SKM-1 treated with dmso at 0.1 percent for 144 hours (cell line): Measurements from ENCODE around the gene TLE1.
"Not testable (repeated sequence)": the region's sequence is repeated elsewhere in the genome, so short reads cannot be mapped to it uniquely, and the experiment has no call there.

Experiments used
- DNase-seq: peaks from one replicate; lab custom pipeline; 2025; ENCODE audit not compliant: unreplicated experiment; lab: John Stamatoyannopoulos, UW

TLE1 gene

DNA sequence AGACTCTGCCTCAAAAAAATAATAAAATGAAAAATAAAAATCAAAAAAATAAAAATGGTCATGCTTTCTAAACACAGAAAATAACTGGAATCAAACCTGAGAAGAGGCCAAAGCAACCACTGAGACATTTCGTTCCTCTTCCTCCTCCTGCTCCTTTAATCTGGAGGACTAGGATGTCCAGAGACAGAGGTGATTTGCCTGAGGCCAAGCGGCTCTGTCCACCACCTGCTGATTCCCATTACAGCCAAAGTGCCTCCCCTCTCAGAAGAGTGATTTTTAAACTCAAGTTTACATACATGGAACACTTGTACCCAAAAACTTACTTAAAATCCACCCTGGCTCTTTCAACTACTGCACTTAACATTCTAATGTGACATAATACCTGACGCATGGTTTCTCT lies 65.6 kb downstream of the TLE1 start:
- no peak for DNase-seq

DNA sequence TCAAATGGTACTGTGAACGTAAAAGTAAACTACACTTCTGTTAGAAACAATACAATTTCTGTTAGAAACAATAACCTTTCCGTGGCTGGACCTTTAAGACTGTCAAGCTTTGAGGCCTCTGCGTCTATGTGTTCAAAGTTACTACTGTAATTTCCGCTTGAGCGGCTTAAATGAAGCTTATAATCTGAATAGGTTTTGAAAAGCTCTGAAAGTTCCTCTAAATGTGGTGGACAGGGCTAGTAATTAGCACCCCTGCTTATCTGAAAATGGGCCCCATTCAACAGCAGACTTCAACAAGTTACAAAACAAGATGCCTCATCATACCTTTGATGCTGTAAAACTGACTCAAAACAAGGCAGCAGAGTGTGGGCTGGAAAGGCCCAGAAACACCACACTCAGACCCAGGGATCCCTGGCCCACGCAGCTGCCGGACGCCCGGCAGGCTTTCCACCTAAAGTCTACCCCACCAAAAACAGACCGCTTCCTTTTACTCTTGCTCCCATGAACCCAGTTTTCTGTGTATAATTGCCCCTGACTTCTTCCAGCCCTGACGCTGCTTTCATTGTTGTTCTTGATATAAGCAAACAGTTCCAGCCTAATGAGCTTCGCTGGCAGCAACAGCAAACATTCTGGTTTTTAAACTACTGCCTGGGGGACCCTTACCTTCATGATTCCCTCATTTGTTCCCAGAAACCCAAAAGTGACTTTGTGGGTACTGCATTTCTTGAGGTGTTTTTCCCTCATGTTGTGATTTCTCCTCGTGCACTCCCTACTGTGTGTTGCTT lies 66.7 kb downstream of the TLE1 start:
- no peak for DNase-seq

DNA sequence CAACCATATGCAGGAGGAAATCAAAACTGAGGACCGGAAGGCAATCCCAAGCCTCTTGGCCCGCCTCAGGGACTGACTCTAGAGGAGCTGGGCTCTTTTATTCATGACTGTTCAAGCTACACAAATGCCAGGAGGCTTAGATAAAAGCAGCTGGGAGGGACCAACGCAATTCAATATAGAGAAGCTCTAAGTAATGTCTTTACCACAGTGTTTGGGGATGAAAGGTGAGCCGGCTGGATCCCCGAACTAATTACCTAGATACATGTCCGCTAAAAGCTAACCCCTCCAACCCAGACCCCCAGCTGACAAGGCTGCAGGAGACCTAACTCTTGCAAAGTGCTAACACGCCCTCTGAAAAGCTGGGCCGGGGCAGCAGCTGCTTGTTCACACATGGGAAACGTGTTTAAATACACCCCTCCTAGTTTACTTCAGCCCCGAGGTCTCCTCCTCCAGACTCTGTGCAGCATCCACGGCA lies 67.5 kb downstream of the TLE1 start:
- DNase-seq = no peak

DNA sequence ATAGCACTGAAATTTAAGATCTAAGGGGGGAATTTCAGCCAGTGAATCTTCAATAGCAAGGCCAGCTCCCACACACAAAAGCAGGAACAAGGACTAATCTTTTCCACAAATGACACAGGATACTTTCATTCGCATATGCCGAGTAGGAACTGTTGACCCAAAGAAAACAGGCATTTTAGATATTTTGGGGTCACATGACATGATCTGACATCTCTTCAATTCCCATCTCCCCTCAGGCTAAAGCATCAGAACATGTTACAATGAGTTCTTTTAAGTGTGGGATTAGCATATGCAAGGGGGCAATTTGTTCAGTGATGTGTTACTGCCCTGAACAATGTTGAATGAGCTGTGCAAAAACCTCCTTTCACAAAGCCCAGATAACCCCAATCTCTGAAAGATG lies 68.2 kb downstream of the TLE1 start:
- no peak for DNase-seq

DNA sequence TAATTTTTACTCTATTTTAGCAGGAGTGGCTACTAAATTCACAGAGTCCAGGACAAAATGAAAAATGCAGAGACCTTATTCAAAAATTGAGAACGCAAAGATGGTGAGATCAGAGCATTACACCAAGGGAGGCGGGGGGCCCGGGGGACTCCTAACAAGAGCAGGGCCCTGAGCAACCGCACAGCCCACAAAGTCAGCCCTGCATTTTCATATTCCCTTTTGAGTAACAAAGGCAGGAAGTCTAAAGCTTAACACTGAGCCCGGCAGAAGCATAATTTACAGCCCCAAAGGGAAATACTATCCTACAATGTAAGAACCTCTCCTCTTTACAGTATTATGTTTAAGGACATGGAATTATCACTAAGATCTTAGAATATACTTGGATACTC lies 69.4 kb downstream of the TLE1 start:
- no peak for DNase-seq

DNA sequence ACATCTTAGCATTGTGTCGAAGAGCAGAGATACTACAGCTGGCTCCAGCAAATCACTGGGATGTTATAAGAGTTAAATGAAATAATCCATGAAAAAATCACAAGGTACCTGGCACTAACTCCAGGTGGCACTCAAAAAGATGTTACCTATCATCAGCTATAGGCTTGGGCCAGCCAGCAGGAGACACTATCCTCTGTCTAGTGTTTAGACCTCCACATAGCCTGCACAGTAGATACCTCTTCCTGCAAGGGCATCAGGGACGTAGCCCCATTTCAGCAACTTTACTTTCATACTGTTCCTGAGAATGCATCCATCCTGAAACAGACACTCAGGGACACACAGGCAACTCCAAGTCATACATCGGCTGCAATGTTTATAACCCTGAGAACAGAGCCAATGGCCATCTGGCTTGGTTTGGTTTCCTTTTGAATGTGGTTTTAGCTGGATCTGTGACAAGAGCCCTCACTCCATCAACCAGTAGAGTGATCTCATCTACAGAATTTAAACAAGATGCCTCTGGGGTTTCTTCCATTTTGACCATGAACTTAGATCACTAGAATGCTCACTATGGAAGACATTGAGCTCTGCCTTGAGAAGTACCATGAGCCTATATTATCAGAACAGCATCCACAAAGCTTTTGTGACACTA lies 69.9 kb downstream of the TLE1 start:
- no peak for DNase-seq

DNA sequence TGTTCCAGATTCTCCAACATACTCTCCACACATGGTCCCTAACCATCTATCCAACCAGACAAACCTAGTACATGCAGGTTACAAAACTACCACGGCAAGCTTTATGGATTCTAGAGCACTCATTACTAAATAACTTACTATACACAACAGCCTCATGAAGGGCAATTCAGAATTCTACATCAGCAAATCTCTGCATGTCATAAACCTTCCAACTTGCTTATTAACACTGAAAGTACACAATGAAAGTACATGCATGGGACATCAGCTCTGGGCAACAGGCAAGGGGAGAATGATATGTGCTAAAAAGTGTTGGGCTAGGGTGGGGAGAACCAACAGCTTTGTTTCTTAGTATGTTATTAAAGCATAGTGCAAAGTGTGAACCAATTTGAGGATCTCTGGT lies 70.4 kb downstream of the TLE1 start:
- no peak for DNase-seq

DNA sequence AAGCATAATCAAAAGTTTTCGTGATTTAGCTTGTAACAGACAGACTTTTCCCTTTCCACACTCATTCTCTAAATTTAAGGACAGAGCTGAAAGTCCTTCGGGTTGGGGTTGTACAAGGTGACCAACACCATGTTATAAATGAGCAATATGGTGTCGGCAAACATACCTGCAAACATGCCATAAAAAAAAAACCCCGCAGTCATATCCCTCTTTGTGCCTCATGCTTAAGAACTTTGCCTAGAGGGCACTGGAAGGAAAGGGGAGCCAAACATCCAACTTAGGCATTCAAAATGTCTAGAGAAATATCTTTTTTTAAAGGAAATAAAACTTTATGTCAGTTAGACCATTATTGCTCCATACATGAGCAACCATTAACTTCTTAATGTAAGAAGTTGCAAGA lies 73.2 kb downstream of the TLE1 start:
- no peak for DNase-seq

DNA sequence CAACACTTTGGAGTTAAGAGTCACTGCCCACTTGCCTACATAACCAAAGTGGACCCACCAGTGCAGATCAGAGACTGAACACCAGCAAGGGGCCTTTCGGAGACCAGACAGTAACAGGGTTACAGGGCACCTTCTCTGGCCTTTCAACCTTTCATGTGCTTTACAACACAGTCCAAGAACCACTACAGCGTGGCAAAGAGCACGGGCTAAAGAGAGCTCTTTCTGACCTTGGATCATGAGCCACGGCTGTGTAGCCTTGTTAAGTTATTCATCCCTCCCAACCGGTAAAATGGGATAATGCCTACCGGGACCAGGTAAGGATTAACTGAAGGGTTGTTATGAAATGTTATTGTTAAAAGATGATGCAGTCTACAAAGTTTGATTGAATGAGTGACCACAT lies 75.0 kb downstream of the TLE1 start:
- DNase-seq = no peak

DNA sequence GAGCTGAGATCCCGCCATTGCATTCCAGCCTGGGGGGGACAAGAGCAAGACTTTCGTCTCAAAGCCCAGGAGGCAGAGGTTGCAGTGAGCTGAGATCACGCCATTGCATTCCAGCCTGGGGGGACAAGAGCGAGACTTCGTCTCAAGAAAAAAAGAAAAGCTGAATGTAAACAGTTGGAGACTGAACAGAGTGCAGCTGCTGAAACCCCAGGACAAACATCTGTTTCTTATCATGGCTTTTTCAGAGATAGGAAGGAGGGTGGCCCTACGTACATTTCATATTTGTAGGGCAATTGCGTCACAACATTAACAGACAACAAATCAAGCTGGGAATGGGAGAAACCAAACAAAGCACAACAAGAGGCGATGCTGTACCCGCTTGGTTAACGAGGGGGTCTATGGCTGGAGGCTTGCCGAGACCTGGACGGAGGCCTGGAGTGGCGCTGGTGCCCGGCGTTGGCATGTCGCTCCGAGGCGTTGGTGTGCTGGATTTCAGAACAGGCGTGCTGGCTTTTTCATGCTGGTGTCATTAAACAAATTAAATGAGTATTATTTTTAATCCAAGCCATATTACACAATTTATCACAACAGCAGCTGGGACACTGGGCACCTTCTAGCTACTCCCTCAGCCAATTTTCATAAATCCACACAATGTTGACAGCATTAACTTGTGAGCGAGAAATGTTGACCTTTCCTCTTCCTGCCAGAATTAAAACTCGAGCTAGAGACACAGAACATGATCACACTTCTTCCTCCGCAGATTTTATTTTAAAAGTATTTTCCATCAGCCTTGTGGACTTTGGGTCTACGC lies 76.1 kb downstream of the TLE1 start:
- DNase-seq = no peak

DNA sequence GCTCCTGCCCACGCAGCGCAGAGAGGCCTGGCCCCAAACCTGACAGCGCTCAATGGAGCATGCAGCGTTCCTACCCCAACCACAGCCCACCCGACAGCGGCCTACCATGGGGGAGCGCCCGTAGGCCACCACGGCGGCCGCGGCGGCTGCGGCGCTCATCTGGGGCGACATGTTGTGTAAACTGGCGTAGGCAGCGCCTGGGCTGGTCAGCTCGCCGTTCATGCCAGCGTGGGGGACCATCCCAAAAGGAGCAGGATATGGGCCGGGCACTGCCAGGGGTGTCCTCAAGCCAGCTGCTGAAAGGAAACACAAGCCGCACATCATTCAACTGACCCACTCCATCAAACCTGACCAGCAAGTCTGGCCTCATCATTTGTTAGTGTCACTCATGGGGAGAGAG lies 77.7 kb downstream of the TLE1 start:
- DNase-seq = no peak

DNA sequence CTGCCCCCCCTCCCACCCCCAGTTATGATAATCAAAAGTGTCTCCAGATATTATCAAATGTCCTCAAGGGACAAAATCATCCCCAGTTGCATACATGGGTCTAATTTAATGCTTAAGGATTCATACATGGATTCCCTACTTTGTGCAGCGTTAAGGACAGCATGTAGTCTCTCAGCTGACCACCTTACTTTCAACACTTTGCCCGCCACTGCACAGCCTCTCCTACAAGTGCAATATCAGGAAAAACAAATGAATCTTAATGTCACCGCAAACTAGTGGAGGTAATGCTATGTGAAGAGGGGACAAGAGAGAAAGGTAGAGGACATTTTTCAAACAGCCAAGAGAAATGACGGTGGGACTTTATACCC lies 78.6 kb downstream of the TLE1 start:
- DNase-seq = no peak

DNA sequence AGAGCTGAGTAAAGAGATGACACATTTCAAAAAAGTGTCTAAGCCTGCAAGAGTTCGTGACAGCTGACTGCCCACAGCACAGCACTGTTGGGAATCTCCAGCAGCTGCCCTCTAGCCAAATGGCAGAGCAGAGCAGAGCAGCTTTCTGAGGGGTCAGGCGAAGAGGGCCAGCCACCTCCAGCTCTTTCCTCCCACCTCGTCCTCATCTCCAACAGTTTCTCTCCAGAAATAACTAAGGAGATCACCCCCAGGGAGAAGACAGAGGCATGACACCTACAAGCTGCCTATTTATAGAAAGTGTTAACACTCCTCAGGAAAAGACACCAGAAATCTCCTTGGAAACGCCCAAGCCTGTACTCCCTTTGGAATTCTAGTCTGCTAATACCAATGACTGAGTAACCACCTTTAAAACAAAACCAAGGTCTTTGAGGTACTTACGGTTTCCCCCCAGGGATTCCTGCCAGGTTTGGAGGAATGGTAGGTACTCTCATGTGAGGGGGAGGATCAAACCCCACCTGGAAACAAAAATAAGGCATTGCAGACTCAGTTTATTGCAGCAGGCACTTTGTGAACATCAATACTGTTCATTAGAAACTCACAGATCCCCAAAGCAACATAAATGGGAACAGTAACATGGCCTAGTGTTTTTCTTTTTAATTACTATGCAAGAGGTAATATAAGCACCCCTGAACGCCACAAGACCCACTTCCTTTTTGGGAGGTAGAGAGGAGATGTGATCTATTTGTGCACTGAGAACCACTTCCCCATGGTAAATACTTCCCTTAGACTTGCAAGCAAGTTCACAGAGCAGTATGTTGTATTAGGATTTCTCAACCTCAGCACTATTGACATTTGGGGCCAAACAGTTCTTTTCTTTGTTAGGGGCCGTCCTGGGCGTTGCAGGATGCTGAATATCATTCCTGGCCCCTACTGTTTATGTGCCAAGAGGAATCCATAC lies 79.3 kb downstream of the TLE1 start:
- DNase-seq = peak; percentile 55

DNA sequence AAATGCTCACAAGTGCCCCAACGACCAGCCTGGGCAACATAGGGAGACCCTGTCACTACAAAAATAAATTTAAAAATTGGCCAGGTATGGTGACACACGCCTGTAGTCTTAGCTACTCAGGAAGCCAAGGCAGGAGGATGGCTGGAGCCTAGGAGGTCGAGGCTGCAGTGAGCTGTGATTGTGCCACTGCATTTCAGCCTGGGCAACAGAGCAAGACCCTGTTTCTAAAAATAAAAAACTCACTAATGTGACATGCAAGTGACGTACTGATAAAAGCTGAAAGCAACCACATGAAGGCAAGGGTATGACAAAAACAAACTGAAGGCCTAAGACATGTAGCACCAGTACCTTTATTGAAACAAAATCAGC lies 81.1 kb downstream of the TLE1 start:
- no peak for DNase-seq

DNA sequence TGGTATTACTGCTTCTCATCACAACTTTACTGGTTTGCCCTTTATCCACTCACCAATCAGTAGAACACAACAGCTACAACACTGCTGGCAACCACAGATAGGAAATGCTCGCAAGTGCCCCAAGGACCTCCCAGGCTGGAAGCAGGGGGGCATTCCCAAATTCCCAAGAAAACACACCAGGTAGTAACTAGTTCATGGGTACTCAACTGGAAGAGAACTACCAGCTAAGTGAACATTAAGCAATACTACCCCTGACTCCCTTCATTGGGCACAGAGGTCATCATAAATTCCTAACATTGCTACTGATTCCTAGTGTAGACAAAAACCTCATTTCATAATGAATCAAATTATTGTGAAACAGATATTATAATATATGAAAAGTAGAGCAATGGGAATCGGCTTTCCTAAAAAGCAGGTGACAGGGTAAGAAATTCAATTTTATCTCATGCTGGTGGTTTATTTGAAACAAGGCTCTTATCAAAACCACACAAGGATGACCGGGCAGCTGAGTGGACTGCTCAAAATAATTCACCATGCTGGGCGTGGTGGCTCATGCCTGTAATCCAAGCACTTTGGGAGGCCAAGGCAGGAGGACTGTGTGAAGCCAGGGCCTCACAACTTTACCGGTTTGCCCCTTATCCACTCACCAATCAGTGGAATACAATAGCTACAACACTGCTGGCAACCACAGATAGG lies 81.6 kb downstream of the TLE1 start:
- no peak for DNase-seq

DNA sequence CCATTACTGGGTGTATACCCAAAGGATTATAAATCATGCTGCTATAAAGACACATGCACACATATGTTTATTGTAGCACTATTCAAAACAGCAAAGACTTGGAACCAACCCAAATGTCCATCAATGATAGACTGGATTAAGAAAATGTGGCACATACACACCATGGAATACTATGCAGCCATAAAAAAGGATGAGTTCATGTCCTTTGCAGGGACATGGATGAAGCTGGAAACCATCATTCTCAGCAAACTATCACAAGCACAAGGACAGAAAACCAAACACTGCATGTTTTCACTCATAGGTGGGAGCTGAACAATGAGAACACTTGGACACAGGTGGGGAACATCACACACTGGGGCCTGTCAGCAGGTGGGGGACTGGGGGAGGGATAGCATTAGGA lies 83.1 kb downstream of the TLE1 start:
- DNase-seq = not testable (repeated sequence)

DNA sequence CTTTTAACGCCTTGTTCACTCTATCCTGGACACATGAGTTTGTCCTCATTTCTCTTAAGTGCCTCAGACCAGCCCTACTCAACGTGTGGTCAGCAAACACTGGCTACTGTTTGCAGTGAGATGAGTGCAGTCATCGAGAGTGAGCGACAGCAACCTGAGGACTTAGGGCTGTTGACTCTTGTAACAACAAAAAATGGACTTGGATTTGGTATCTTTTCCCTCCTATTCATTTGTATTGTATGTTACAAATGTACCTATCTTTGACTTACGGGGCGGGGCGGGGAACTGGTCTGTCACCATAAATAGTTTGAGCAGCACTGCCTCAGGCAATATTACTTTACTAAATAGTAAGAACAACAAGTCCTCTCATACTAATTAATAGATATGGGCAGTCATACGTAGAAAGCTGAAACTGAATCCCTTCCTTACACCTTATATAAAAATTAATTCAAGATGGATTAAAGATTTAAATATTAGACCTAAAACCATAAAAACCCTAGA lies 84.1 kb downstream of the TLE1 start:
- no peak for DNase-seq

DNA sequence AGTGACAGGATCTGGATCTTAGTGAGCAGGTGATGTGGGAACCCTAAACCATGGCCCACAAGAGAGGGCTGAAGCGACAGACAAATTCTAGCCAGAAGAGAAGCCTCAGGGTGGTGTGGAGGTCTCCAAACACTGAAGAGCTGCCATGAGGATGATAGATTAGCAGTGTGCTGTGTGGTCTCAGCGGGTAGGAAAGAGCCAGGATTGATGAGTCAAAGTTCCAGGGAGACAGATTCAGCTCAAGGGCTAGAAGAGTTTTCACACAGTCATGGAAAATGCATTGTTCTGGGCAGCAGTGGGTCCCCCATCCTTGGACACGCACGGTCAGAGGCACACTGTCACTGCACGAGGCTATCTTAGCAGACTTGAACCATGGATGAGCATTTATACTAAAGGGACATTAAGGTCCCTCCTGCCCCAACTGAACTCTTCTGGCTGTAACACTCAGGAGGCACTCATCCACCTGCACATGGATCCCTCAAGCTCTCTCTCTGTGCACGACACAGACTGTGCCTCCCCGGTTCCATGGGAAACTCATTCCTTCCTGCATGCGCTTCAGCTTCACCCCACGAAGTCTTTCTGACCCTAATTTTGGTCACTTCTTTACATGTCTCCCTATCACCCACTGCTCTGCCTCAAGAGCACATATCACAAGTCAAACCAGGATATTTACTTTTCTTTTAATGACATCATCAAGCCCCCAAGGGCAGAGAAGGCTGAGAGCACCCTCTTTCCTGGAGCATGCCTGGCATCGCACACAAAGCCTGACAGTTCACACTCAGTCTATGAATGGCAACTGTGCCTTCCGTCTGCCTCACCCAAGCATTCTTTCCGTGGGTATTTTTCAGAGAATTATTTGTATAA lies 84.8 kb downstream of the TLE1 start:
- no peak for DNase-seq
